ENCODE measurements around the gene MAGEA9B.
"Not testable (repeated sequence)": the region's sequence is repeated elsewhere in the genome, so short reads cannot be mapped to it uniquely, and the experiment has no call there.

DNA sequence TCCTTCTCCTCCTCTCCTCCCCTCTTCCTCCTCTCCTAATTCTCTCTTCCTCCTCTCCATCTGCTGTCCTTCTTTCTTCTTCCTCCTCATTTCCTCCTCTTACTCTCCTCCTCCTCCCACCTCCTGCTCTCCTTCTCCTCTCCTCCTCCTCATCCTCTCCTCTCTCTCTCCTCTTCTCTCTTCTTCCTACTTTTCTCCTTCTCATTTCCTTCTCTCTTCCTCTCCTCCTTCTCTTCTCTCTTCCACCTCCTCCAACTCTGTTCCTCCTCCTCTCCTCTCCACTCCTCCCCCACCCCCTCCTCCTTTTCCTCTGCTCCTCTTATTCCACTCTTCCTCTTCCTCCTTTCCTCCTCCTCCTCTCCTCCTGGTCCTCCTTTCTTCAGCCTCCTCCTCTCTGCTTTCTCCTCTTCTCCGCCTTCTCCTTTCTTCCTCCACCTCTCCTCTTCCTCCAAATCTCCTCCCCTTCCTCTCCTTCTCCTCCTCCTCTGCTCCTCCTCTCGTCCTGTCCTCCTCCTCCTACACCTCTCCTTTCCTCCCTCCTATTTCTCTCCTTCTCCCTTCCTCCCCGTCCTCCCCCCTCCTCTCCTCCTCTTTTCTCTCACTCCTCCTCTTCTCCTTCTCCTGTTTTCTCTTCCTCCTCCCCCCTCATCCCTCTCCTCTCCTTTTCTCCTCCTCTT lies 52.2 kb downstream of the MAGEA9B start:
- TF ChIP-seq SUZ12 (IDR thresholded peaks at IDR 0.05); FOXK2 (IDR thresholded peaks at IDR 0.05); SP1 (IDR thresholded peaks at IDR 0.05); BHLHE40 (IDR thresholded peaks at IDR 0.05; ENCODE audit: borderline replicate concordance); FOXA1 (IDR thresholded peaks at IDR 0.05); FOXM1 (IDR thresholded peaks at IDR 0.05; ENCODE audit: borderline replicate concordance); NFRKB (IDR thresholded peaks at IDR 0.05); ELF4 (IDR thresholded peaks at IDR 0.05); ARNT (IDR thresholded peaks at IDR 0.05): not testable (repeated sequence)
- TF ChIP-seq, protein P1, sequence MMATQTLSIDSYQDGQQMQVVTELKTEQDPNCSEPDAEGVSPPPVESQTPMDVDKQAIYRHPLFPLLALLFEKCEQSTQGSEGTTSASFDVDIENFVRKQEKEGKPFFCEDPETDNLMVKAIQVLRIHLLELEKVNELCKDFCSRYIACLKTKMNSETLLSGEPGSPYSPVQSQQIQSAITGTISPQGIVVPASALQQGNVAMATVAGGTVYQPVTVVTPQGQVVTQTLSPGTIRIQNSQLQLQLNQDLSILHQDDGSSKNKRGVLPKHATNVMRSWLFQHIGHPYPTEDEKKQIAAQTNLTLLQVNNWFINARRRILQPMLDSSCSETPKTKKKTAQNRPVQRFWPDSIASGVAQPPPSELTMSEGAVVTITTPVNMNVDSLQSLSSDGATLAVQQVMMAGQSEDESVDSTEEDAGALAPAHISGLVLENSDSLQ (IDR thresholded peaks at IDR 0.05): not testable (repeated sequence)
